Measurements from ENCODE around the gene SPEN.

Gene SPEN

GRCh38 chr1:15869413-15869812 lies 21.9 kb downstream of the SPEN start:
- Histone ChIP-seq H3K14ac (ENCODE audit: low read length) (peak overlapping the region; percentile 94), H3K27ac (replicated peaks; ENCODE audit: low read length) (no peak overlapping the region)
- no peak for DNase-seq (ENCODE audit: low spot score)

GRCh38 chr1:15870421-15870820 lies 22.9 kb downstream of the SPEN start:
- Histone ChIP-seq H3K23ac (ENCODE audit: low read depth, low read length, poor library complexity) (no peak overlapping the region), H3K36me3 (replicated peaks in 1 of 2; ENCODE audit: control insufficient read depth in 2 of 2, insufficient read depth in 2 of 2, low read length in 2 of 2) (peaks cover 4 to 38% of the 10 kb centered on the region in 2 donors), H3K4ac (ENCODE audit: low read length) (no peak overlapping the region), H2BK5ac (ENCODE audit: low read length) (no peak overlapping the region), H2AFZ (ENCODE audit: low read length) (no peak overlapping the region), H2AK5ac (ENCODE audit: low read depth, low read length) (no peak overlapping the region), H3K27ac (replicated peaks; ENCODE audit: low read length) (no peak overlapping the region), H3K9me3 (replicated peaks in 1 of 2; ENCODE audit: control insufficient read depth in 2 of 2, insufficient read depth in 1 of 2, low read depth in 1 of 2, low read length in 2 of 2) (peaks cover 0 to 6% of the 10 kb centered on the region in 2 donors), H4K91ac (ENCODE audit: low read depth, low read length, poor library complexity) (no peak overlapping the region), H4K8ac (ENCODE audit: low read depth, low read length) (no peak overlapping the region), H3K4me2 (ENCODE audit: insufficient read depth, low read length, poor library complexity, severe bottlenecking) (no peak overlapping the region), H3K9ac (ENCODE audit: low read depth, low read length, poor library complexity) (no peak overlapping the region), H3K4me3 (ENCODE audit: low read length in 2 of 2) (no peak overlapping the region), H3K79me1 (ENCODE audit: low read depth, low read length) (peaks cover 3% of the 10 kb centered on the region), H3K27me3 (ENCODE audit: control insufficient read depth in 3 of 3, insufficient read depth in 3 of 3, low read depth in 1 of 3, low read length in 3 of 3) (no peaks in the 10 kb centered on the region), H2BK120ac (ENCODE audit: low read depth, low read length) (no peak overlapping the region), H2BK12ac (ENCODE audit: low read length) (no peak overlapping the region), H3K14ac (ENCODE audit: low read length) (no peak overlapping the region), H3K18ac (ENCODE audit: low read length) (no peak overlapping the region), H3K4me1 (ENCODE audit: control insufficient read depth in 2 of 2, insufficient read depth in 1 of 2, low read depth in 1 of 2, low read length in 2 of 2) (no peaks in the 10 kb centered on the region), H2BK15ac (ENCODE audit: low read length) (no peak overlapping the region)
- no peak for DNase-seq (ENCODE audit: low spot score)
- WGBS, 2 donors (ENCODE audit: extremely low coverage in 2 of 2, insufficient read length in 2 of 2, insufficient replicate concordance in 1 of 2) = no CpG with 5 or more reads among the region's 1 CpG

More at GRCh38 chr1:15869413-15869812, 21.9 kb downstream of the SPEN start:
- Histone ChIP-seq H2BK15ac (ENCODE audit: low read length) (no peak overlapping the region), H3K4me1 (ENCODE audit: control insufficient read depth in 2 of 2, insufficient read depth in 1 of 2, low read depth in 1 of 2, low read length in 2 of 2) (no peaks in the 10 kb centered on the region), H3K9me3 (replicated peaks in 1 of 2; ENCODE audit: control insufficient read depth in 2 of 2, insufficient read depth in 1 of 2, low read depth in 1 of 2, low read length in 2 of 2) (peaks cover 0 to 6% of the 10 kb centered on the region in 2 donors), H2BK5ac (ENCODE audit: low read length) (no peak overlapping the region), H3K18ac (ENCODE audit: low read length) (no peak overlapping the region), H2AFZ (ENCODE audit: low read length) (no peak overlapping the region), H2BK120ac (ENCODE audit: low read depth, low read length) (no peak overlapping the region), H3K27me3 (ENCODE audit: control insufficient read depth in 3 of 3, insufficient read depth in 3 of 3, low read depth in 1 of 3, low read length in 3 of 3) (no peaks in the 10 kb centered on the region), H3K79me1 (ENCODE audit: low read depth, low read length) (peaks cover 3% of the 10 kb centered on the region), H4K91ac (ENCODE audit: low read depth, low read length, poor library complexity) (no peak overlapping the region), H3K4me2 (ENCODE audit: insufficient read depth, low read length, poor library complexity, severe bottlenecking) (no peak overlapping the region), H3K23ac (ENCODE audit: low read depth, low read length, poor library complexity) (no peak overlapping the region), H2AK5ac (ENCODE audit: low read depth, low read length) (no peak overlapping the region), H4K8ac (ENCODE audit: low read depth, low read length) (no peak overlapping the region), H3K4me3 (ENCODE audit: low read length in 2 of 2) (no peak overlapping the region), H3K36me3 (replicated peaks in 1 of 2; ENCODE audit: control insufficient read depth in 2 of 2, insufficient read depth in 2 of 2, low read length in 2 of 2) (peaks cover 4 to 27% of the 10 kb centered on the region in 2 donors), H3K4ac (ENCODE audit: low read length) (no peak overlapping the region), H2BK12ac (ENCODE audit: low read length) (no peak overlapping the region), H3K9ac (ENCODE audit: low read depth, low read length, poor library complexity) (no peak overlapping the region)
- no CpG with 5 or more reads among the region's 2 CpGs for WGBS, 2 donors (ENCODE audit: extremely low coverage in 2 of 2, insufficient read length in 2 of 2, insufficient replicate concordance in 1 of 2)

- Histone ChIP-seq H3K4me2 (ENCODE audit: insufficient read depth, low read length, poor library complexity, severe bottlenecking) (no peak overlapping the region), H3K27me3 (ENCODE audit: control insufficient read depth in 3 of 3, insufficient read depth in 3 of 3, low read depth in 1 of 3, low read length in 3 of 3) (no peaks in the 10 kb centered on the region), H3K9ac (ENCODE audit: low read depth, low read length, poor library complexity) (no peak overlapping the region), H3K18ac (ENCODE audit: low read length) (no peak overlapping the region), H2BK120ac (ENCODE audit: low read depth, low read length) (no peak overlapping the region), H4K91ac (ENCODE audit: low read depth, low read length, poor library complexity) (no peak overlapping the region), H2AFZ (ENCODE audit: low read length) (no peak overlapping the region), H3K4ac (ENCODE audit: low read length) (no peak overlapping the region), H3K27ac (replicated peaks; ENCODE audit: low read length) (no peak overlapping the region), H3K4me1 (ENCODE audit: control insufficient read depth in 2 of 2, insufficient read depth in 1 of 2, low read depth in 1 of 2, low read length in 2 of 2) (no peaks in the 10 kb centered on the region), H3K23ac (ENCODE audit: low read depth, low read length, poor library complexity) (no peak overlapping the region), H2BK5ac (ENCODE audit: low read length) (no peak overlapping the region), H3K79me1 (ENCODE audit: low read depth, low read length) (peaks cover 3% of the 10 kb centered on the region), H2BK12ac (ENCODE audit: low read length) (no peak overlapping the region), H2BK15ac (ENCODE audit: low read length) (no peak overlapping the region), H3K9me3 (replicated peaks in 1 of 2; ENCODE audit: control insufficient read depth in 2 of 2, insufficient read depth in 1 of 2, low read depth in 1 of 2, low read length in 2 of 2) (no peaks in the 10 kb centered on the region), H3K4me3 (ENCODE audit: low read length in 2 of 2) (no peak overlapping the region), H2AK5ac (ENCODE audit: low read depth, low read length) (no peak overlapping the region), H3K14ac (ENCODE audit: low read length) (no peak overlapping the region), H3K36me3 (replicated peaks in 1 of 2; ENCODE audit: control insufficient read depth in 2 of 2, insufficient read depth in 2 of 2, low read length in 2 of 2) (peaks cover 10 to 71% of the 10 kb centered on the region in 2 donors), H4K8ac (ENCODE audit: low read depth, low read length) (no peak overlapping the region)
- DNase-seq (ENCODE audit: low spot score) = no peak
- WGBS, 2 donors (ENCODE audit: extremely low coverage in 2 of 2, insufficient read length in 2 of 2, insufficient replicate concordance in 1 of 2) = no CpG with 5 or more reads among the region's 1 CpG
Measured at GRCh38 chr1:15874471-15874870, 27.0 kb downstream of the SPEN start.

GRCh38 chr1:15876357-15877055 lies 29.0 kb downstream of the SPEN start:
- Histone ChIP-seq H4K91ac (ENCODE audit: low read depth, low read length, poor library complexity) (no peak overlapping the region), H3K27ac (replicated peaks; ENCODE audit: low read length) (no peak overlapping the region), H2BK5ac (ENCODE audit: low read length) (no peak overlapping the region), H3K4ac (ENCODE audit: low read length) (no peak overlapping the region), H3K36me3 (replicated peaks in 1 of 2; ENCODE audit: control insufficient read depth in 2 of 2, insufficient read depth in 2 of 2, low read length in 2 of 2) (peaks cover 10 to 90% of the 10 kb centered on the region in 2 donors), H3K14ac (ENCODE audit: low read length) (no peak overlapping the region), H3K79me1 (ENCODE audit: low read depth, low read length) (peaks cover 3% of the 10 kb centered on the region), H3K4me2 (ENCODE audit: insufficient read depth, low read length, poor library complexity, severe bottlenecking) (no peak overlapping the region), H3K27me3 (ENCODE audit: control insufficient read depth in 3 of 3, insufficient read depth in 3 of 3, low read depth in 1 of 3, low read length in 3 of 3) (no peaks in the 10 kb centered on the region), H3K4me3 (ENCODE audit: low read length in 2 of 2) (no peak overlapping the region), H2BK120ac (ENCODE audit: low read depth, low read length) (no peak overlapping the region), H3K9me3 (replicated peaks in 1 of 2; ENCODE audit: control insufficient read depth in 2 of 2, insufficient read depth in 1 of 2, low read depth in 1 of 2, low read length in 2 of 2) (no peaks in the 10 kb centered on the region), H3K9ac (ENCODE audit: low read depth, low read length, poor library complexity) (peak overlapping the region; percentile 9), H2AFZ (ENCODE audit: low read length) (no peak overlapping the region), H2BK12ac (ENCODE audit: low read length) (no peak overlapping the region), H4K8ac (ENCODE audit: low read depth, low read length) (no peak overlapping the region), H3K18ac (ENCODE audit: low read length) (no peak overlapping the region), H2AK5ac (ENCODE audit: low read depth, low read length) (no peak overlapping the region), H2BK15ac (ENCODE audit: low read length) (no peak overlapping the region), H3K4me1 (ENCODE audit: control insufficient read depth in 2 of 2, insufficient read depth in 1 of 2, low read depth in 1 of 2, low read length in 2 of 2) (no peaks in the 10 kb centered on the region), H3K23ac (ENCODE audit: low read depth, low read length, poor library complexity) (no peak overlapping the region)
- no CpG with 5 or more reads among the region's 12 CpGs for whole genome bisulfite sequencing, 2 donors (ENCODE audit: extremely low coverage in 2 of 2, insufficient read length in 2 of 2, insufficient replicate concordance in 1 of 2)
- DNase-seq (ENCODE audit: low spot score) = no peak
